GM12878 (cell line): Measurements from ENCODE around the gene MRPL30.
"Not testable (repeated sequence)": the region's sequence is repeated elsewhere in the genome, so short reads cannot be mapped to it uniquely, and the experiment has no call there.

ENCODE experiments used
- EGR1 ChIP-seq, 2 experiments: IDR thresholded peaks; 1 replicate in 1 of 2; 2 replicates in 1 of 2; pipeline ENCODE4 v1.6.1; 2011 to 2012; ENCODE audit warnings: low read depth in 2 of 2, low read length in 2 of 2, borderline replicate concordance in 1 of 2, mild to moderate bottlenecking in 1 of 2, moderate library complexity in 1 of 2
- EP300 ChIP-seq, 2 experiments: fragments of 150-350 bp in 1 of 2; IDR thresholded peaks; 2 replicates each; pipeline ENCODE4 v1.6.1; 2011 to 2012; ENCODE audit warnings: low read depth in 2 of 2, low read length in 2 of 2, borderline replicate concordance in 1 of 2, improper control_type of control experiment in 1 of 2, inconsistent platforms in 1 of 2; ENCODE audit not compliant: control insufficient read depth in 1 of 2
- NFXL1 ChIP-seq: fragments of 450-650 bp; IDR thresholded peaks from 2 replicates; pipeline ENCODE4 v1.6.1; 2017; ENCODE audit warnings: antibody characterized with exemption, mild to moderate bottlenecking, borderline replicate concordance
- POLR2A ChIP-seq: IDR thresholded peaks from 2 replicates; pipeline ENCODE4 v1.6.1; 2011; ENCODE audit warnings: low read depth, mild to moderate bottlenecking, low read length
- TF ChIP-seq, protein P1 (sequence below): IDR thresholded peaks from 2 replicates; pipeline ENCODE4 v1.6.1; 2012; ENCODE audit warnings: mild to moderate bottlenecking, low read depth, low read length
- TF ChIP-seq, protein P2 (sequence below): IDR thresholded peaks from 2 replicates; pipeline ENCODE4 v1.6.1; 2011; ENCODE audit warnings: low read depth, low read length, improper control_type of control experiment, borderline replicate concordance
- TF ChIP-seq, protein P3 (sequence below): IDR thresholded peaks from 2 replicates; pipeline ENCODE4 v1.6.1; 2012; ENCODE audit warnings: improper control_type of control experiment, low read depth, low read length; ENCODE audit not compliant: insufficient replicate concordance
- TF ChIP-seq, protein P4 (sequence below), 3 experiments: IDR thresholded peaks in 2 of 3; conservative IDR thresholded peaks in 1 of 3; 2 replicates each; pipeline ENCODE4 v1.5.1; 2011; ENCODE audit warnings: low read depth in 3 of 3, low read length in 3 of 3, mild to moderate bottlenecking in 3 of 3, control low read depth in 2 of 3, moderate library complexity in 2 of 3, inconsistent platforms in 1 of 3, mixed read lengths in 1 of 3; ENCODE audit not compliant: control insufficient read depth in 2 of 3, insufficient read depth in 1 of 3; ENCODE audit errors: extremely low read depth in 1 of 3

DNA sequence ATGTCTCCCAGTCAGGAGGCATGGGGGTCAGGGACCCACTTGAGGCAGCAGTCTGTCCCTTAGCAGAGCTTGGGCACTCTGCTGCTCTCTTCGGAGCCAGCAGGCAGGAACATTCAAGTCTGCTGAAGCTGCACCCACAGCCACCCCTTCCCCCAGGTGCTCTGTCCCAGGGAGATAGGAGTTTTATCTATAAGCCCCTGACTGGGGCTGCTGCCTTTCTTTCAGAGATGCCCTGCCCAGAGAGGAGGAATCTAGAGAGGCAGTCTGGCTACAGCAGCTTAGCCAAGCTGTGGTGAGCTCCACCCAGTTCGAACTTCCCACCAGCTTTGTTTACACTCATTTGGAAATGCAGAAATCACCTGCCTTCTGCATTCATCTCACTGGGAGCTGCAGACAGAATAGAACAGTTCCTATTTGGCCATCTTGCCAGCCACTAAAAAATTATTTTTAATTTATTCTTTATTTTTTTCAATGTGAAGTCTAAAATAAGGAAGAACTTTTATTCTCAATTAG is 45.9 kb upstream of the MRPL30 start:
- not testable (repeated sequence) for TF ChIP-seq POLR2A; EP300 (IDR thresholded peaks at IDR 0.05; ENCODE audit: borderline replicate concordance in 1 of 2, control insufficient read depth in 1 of 2, low read depth in 2 of 2, low read length in 2 of 2); EGR1 (IDR thresholded peaks at IDR 0.05; ENCODE audit: borderline replicate concordance in 1 of 2, low read depth in 2 of 2, low read length in 2 of 2); NFXL1
- TF ChIP-seq, protein P1, sequence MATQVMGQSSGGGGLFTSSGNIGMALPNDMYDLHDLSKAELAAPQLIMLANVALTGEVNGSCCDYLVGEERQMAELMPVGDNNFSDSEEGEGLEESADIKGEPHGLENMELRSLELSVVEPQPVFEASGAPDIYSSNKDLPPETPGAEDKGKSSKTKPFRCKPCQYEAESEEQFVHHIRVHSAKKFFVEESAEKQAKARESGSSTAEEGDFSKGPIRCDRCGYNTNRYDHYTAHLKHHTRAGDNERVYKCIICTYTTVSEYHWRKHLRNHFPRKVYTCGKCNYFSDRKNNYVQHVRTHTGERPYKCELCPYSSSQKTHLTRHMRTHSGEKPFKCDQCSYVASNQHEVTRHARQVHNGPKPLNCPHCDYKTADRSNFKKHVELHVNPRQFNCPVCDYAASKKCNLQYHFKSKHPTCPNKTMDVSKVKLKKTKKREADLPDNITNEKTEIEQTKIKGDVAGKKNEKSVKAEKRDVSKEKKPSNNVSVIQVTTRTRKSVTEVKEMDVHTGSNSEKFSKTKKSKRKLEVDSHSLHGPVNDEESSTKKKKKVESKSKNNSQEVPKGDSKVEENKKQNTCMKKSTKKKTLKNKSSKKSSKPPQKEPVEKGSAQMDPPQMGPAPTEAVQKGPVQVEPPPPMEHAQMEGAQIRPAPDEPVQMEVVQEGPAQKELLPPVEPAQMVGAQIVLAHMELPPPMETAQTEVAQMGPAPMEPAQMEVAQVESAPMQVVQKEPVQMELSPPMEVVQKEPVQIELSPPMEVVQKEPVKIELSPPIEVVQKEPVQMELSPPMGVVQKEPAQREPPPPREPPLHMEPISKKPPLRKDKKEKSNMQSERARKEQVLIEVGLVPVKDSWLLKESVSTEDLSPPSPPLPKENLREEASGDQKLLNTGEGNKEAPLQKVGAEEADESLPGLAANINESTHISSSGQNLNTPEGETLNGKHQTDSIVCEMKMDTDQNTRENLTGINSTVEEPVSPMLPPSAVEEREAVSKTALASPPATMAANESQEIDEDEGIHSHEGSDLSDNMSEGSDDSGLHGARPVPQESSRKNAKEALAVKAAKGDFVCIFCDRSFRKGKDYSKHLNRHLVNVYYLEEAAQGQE: not testable (repeated sequence)
- TF ChIP-seq, protein P2, sequence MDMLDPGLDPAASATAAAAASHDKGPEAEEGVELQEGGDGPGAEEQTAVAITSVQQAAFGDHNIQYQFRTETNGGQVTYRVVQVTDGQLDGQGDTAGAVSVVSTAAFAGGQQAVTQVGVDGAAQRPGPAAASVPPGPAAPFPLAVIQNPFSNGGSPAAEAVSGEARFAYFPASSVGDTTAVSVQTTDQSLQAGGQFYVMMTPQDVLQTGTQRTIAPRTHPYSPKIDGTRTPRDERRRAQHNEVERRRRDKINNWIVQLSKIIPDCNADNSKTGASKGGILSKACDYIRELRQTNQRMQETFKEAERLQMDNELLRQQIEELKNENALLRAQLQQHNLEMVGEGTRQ: not testable (repeated sequence)
- TF ChIP-seq, protein P3, sequence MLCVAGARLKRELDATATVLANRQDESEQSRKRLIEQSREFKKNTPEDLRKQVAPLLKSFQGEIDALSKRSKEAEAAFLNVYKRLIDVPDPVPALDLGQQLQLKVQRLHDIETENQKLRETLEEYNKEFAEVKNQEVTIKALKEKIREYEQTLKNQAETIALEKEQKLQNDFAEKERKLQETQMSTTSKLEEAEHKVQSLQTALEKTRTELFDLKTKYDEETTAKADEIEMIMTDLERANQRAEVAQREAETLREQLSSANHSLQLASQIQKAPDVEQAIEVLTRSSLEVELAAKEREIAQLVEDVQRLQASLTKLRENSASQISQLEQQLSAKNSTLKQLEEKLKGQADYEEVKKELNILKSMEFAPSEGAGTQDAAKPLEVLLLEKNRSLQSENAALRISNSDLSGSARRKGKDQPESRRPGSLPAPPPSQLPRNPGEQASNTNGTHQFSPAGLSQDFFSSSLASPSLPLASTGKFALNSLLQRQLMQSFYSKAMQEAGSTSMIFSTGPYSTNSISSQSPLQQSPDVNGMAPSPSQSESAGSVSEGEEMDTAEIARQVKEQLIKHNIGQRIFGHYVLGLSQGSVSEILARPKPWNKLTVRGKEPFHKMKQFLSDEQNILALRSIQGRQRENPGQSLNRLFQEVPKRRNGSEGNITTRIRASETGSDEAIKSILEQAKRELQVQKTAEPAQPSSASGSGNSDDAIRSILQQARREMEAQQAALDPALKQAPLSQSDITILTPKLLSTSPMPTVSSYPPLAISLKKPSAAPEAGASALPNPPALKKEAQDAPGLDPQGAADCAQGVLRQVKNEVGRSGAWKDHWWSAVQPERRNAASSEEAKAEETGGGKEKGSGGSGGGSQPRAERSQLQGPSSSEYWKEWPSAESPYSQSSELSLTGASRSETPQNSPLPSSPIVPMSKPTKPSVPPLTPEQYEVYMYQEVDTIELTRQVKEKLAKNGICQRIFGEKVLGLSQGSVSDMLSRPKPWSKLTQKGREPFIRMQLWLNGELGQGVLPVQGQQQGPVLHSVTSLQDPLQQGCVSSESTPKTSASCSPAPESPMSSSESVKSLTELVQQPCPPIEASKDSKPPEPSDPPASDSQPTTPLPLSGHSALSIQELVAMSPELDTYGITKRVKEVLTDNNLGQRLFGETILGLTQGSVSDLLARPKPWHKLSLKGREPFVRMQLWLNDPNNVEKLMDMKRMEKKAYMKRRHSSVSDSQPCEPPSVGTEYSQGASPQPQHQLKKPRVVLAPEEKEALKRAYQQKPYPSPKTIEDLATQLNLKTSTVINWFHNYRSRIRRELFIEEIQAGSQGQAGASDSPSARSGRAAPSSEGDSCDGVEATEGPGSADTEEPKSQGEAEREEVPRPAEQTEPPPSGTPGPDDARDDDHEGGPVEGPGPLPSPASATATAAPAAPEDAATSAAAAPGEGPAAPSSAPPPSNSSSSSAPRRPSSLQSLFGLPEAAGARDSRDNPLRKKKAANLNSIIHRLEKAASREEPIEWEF: not testable (repeated sequence)
- TF ChIP-seq, protein P4, sequence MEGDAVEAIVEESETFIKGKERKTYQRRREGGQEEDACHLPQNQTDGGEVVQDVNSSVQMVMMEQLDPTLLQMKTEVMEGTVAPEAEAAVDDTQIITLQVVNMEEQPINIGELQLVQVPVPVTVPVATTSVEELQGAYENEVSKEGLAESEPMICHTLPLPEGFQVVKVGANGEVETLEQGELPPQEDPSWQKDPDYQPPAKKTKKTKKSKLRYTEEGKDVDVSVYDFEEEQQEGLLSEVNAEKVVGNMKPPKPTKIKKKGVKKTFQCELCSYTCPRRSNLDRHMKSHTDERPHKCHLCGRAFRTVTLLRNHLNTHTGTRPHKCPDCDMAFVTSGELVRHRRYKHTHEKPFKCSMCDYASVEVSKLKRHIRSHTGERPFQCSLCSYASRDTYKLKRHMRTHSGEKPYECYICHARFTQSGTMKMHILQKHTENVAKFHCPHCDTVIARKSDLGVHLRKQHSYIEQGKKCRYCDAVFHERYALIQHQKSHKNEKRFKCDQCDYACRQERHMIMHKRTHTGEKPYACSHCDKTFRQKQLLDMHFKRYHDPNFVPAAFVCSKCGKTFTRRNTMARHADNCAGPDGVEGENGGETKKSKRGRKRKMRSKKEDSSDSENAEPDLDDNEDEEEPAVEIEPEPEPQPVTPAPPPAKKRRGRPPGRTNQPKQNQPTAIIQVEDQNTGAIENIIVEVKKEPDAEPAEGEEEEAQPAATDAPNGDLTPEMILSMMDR (IDR thresholded peaks at IDR 0.05 in 2 of 3, conservative IDR thresholded peaks at IDR 0.05 in 1 of 3; ENCODE audit: control insufficient read depth in 2 of 3, extremely low read depth in 1 of 3, insufficient read depth in 1 of 3, low read depth in 3 of 3, low read length in 3 of 3): not testable (repeated sequence)
